Measurements from ENCODE around the gene HOXB4. TPM values are rescaled to one million over a fixed set of nuclear protein-coding genes. Genes with fewer than 3 reads are reported as not detected.

Gene HOXB4
- total RNA-seq, 2 experiments from 2014 or later = 7.4 to 8.9 TPM

DNA sequence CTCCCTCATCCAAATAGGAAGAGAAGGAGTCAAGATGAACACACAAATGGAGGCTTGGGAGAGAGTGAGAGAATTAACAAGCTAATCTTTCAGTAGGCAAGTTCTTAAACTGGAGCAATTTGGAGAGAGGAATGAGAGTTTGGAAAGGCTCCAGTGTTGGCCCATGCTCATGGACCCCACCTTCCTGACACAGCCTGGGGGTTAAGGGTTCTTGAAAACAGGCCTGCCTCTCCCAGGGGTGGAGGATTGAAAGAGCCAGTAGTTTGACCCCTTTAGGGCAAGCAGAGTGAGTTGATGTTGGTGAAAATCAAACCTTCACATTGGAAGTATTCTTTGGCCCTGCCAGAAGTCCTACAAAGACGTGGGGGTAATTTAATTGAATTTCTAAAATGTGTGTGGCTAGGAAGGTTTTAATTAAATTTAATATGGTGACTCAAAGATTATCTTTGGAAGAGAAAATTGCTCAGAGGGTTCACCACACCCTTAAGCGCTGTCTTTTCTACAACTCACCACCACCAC is 6.1 kb upstream of the HOXB4 start:
- ChIA-PET CTCF (ENCODE audit: unreplicated experiment) (no interaction called here), POLR2A (no interaction called here)
- H2AFZ ChIP-seq (ENCODE audit: low read length) = no peak overlapping the region
- intact Hi-C loops (cut with micrococcal nuclease; ENCODE audit: unreplicated experiment) = no loop called here
- peaks cover 34% of the 10 kb centered on the region for H3K4me1 ChIP-seq (ENCODE audit: insufficient read depth, low read length, poor library complexity, severe bottlenecking)
- H4K20me1 ChIP-seq (ENCODE audit: insufficient read depth, low read length) = no peaks in the 10 kb centered on the region
- H3K9me3 ChIP-seq (ENCODE audit: low read length) = no peaks in the 10 kb centered on the region
- no peaks in the 10 kb centered on the region for H3K9me2 ChIP-seq (ENCODE audit: insufficient read depth, low read length)
- H3K27ac ChIP-seq (ENCODE audit: low read depth, low read length, poor library complexity, severe bottlenecking) = no peak overlapping the region
- DNase-seq (ENCODE audit: low spot score) = no peak
- H3K79me2 ChIP-seq (ENCODE audit: insufficient read depth, low read depth, low read length) = no peaks in the 10 kb centered on the region
- TF ChIP-seq EZH2phosphoT487 (IDR thresholded peaks at IDR 0.05; ENCODE audit: borderline replicate concordance, low read depth, low read length) = no peak
- TF ChIP-seq, protein P1, sequence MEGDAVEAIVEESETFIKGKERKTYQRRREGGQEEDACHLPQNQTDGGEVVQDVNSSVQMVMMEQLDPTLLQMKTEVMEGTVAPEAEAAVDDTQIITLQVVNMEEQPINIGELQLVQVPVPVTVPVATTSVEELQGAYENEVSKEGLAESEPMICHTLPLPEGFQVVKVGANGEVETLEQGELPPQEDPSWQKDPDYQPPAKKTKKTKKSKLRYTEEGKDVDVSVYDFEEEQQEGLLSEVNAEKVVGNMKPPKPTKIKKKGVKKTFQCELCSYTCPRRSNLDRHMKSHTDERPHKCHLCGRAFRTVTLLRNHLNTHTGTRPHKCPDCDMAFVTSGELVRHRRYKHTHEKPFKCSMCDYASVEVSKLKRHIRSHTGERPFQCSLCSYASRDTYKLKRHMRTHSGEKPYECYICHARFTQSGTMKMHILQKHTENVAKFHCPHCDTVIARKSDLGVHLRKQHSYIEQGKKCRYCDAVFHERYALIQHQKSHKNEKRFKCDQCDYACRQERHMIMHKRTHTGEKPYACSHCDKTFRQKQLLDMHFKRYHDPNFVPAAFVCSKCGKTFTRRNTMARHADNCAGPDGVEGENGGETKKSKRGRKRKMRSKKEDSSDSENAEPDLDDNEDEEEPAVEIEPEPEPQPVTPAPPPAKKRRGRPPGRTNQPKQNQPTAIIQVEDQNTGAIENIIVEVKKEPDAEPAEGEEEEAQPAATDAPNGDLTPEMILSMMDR (conservative IDR thresholded peaks at IDR 0.05; ENCODE audit: low read length) = no peak
- no peak overlapping the region for H3K4me2 ChIP-seq (ENCODE audit: low read length)
- BruUV-seq (replicated peaks) = no TSS peak
- no peaks in the 10 kb centered on the region for H3K36me3 ChIP-seq (ENCODE audit: insufficient read depth, low read length)
- H3K4me3 ChIP-seq (ENCODE audit: low read depth, low read length, poor library complexity, severe bottlenecking) = no peak overlapping the region

DNA sequence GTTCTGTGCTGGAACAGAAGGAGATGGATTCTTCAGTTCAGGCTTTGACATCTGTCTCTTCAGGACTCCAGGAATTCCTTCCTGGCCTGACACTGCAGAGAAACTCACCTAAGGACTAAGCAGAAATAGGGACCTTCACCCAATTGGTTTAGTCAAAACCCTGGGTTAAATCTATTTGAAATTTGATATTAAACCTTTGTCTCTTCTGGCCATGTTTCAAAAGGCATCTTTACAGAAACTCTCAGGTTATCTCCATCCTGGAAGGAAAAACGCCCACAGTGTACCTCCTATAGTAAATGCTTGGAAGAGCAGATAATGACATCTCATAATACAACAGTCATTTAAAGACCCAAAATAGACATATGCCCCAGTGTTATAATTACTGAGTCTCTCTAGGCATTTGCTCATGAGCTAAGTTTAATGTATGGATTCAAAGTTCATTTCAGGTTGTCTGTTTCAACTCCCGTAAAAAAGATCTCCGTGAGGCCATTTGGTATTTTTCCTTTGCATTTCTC is 5.6 kb upstream of the HOXB4 start:
- no peaks in the 10 kb centered on the region for H3K9me2 ChIP-seq (ENCODE audit: insufficient read depth, low read length)
- ChIA-PET CTCF (ENCODE audit: unreplicated experiment) (no interaction called here), POLR2A (no interaction called here)
- H3K9me3 ChIP-seq (ENCODE audit: low read length) = no peaks in the 10 kb centered on the region
- intact Hi-C loops (cut with micrococcal nuclease; ENCODE audit: unreplicated experiment) = no loop called here
- no peak overlapping the region for H3K4me2 ChIP-seq (ENCODE audit: low read length)
- H3K27ac ChIP-seq (ENCODE audit: low read depth, low read length, poor library complexity, severe bottlenecking) = no peak overlapping the region
- BruUV-seq (replicated peaks) = no TSS peak
- H3K4me1 ChIP-seq (ENCODE audit: insufficient read depth, low read length, poor library complexity, severe bottlenecking) = peaks cover 40% of the 10 kb centered on the region
- no peak overlapping the region for H3K4me3 ChIP-seq (ENCODE audit: low read depth, low read length, poor library complexity, severe bottlenecking)
- DNase-seq (ENCODE audit: low spot score) = no peak
- no peak for TF ChIP-seq EZH2phosphoT487 (IDR thresholded peaks at IDR 0.05; ENCODE audit: borderline replicate concordance, low read depth, low read length)
- TF ChIP-seq, protein P1 (conservative IDR thresholded peaks at IDR 0.05; ENCODE audit: low read length) = no peak
- H4K20me1 ChIP-seq (ENCODE audit: insufficient read depth, low read length) = no peaks in the 10 kb centered on the region
- no peaks in the 10 kb centered on the region for H3K79me2 ChIP-seq (ENCODE audit: insufficient read depth, low read depth, low read length)
- no peaks in the 10 kb centered on the region for H3K36me3 ChIP-seq (ENCODE audit: insufficient read depth, low read length)
- no peak overlapping the region for H2AFZ ChIP-seq (ENCODE audit: low read length)

DNA sequence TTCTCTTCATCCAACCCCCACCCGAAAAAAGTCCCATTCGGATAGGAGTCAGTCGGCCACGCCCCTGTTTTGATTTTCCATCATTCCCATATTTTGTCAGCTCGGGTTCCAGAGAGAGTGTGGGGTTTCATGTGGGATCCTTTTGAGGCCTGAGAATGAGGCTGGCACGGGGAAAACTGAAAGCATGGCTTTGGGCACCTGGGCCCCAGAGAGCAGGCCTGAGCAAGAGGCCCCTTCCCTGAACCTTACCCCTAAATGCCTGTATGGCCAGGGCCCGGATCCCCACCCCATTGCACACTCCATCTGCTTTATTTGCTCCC is 4.6 kb upstream of the HOXB4 start:
- Histone ChIP-seq H3K4me2 (ENCODE audit: low read length) (no peak overlapping the region), H3K36me3 (ENCODE audit: insufficient read depth, low read length) (no peaks in the 10 kb centered on the region), H3K79me2 (ENCODE audit: insufficient read depth, low read depth, low read length) (no peaks in the 10 kb centered on the region), H3K9me3 (ENCODE audit: low read length) (no peaks in the 10 kb centered on the region), H3K9me2 (ENCODE audit: insufficient read depth, low read length) (no peaks in the 10 kb centered on the region), H2AFZ (ENCODE audit: low read length) (no peak overlapping the region), H3K4me3 (ENCODE audit: low read depth, low read length, poor library complexity, severe bottlenecking) (no peak overlapping the region), H3K4me1 (ENCODE audit: insufficient read depth, low read length, poor library complexity, severe bottlenecking) (peaks cover 35% of the 10 kb centered on the region), H4K20me1 (ENCODE audit: insufficient read depth, low read length) (no peaks in the 10 kb centered on the region), H3K27ac (ENCODE audit: low read depth, low read length, poor library complexity, severe bottlenecking) (no peak overlapping the region)
- ChIA-PET CTCF (ENCODE audit: unreplicated experiment) (no interaction called here), POLR2A (interaction anchor here (0.6 kb wide), 1 partner anchor 1076 kb away, joined by 3 read pairs; no protein-coding TSS in a partner anchor)
- BruUV-seq (replicated peaks) = no TSS peak
- no peak for TF ChIP-seq EZH2phosphoT487 (IDR thresholded peaks at IDR 0.05; ENCODE audit: borderline replicate concordance, low read depth, low read length)
- TF ChIP-seq, protein P1 (conservative IDR thresholded peaks at IDR 0.05; ENCODE audit: low read length) = no peak
- DNase-seq (ENCODE audit: low spot score) = no peak
- intact Hi-C loops (cut with micrococcal nuclease; ENCODE audit: unreplicated experiment) = no loop called here

Measured in OCI-LY7 (cell line).